Ishikawa (cell line): Measurements from ENCODE around the gene ITIH5.

Experiments
- CEBPB ChIP-seq: IDR thresholded peaks from 2 replicates; pipeline ENCODE4 v1.6.1; 2012
- CREB1 ChIP-seq: IDR thresholded peaks from 2 replicates; pipeline ENCODE4 v1.6.1; 2012; ENCODE audit warnings: low read depth
- EGR1 ChIP-seq: IDR thresholded peaks from 2 replicates; pipeline ENCODE4 v1.6.1; 2012
- EP300 ChIP-seq: IDR thresholded peaks from 2 replicates; pipeline ENCODE4 v1.6.1; 2012; ENCODE audit warnings: borderline replicate concordance
- FOXM1 ChIP-seq: IDR thresholded peaks from 2 replicates; pipeline ENCODE4 v1.6.1; 2012; ENCODE audit warnings: low read depth, borderline replicate concordance
- MAX ChIP-seq: IDR thresholded peaks from 2 replicates; pipeline ENCODE4 v1.6.1; 2012
- NFIC ChIP-seq: IDR thresholded peaks from 2 replicates; pipeline ENCODE4 v1.6.1; 2012
- RAD21 ChIP-seq: IDR thresholded peaks from 2 replicates; pipeline ENCODE4 v1.6.1; 2012; ENCODE audit warnings: low read depth
- REST ChIP-seq: IDR thresholded peaks from 2 replicates; pipeline ENCODE4 v1.6.1; 2012; ENCODE audit warnings: low read depth, mild to moderate bottlenecking
- TAF1 ChIP-seq: IDR thresholded peaks from 2 replicates; pipeline ENCODE4 v1.6.1; 2012; ENCODE audit warnings: low read depth, mild to moderate bottlenecking
- TCF12 ChIP-seq: IDR thresholded peaks from 2 replicates; pipeline ENCODE4 v1.6.1; 2012; ENCODE audit warnings: low read depth
- TEAD4 ChIP-seq: IDR thresholded peaks from 2 replicates; pipeline ENCODE4 v1.6.1; 2012
- USF1 ChIP-seq: IDR thresholded peaks from 2 replicates; pipeline ENCODE4 v1.6.1; 2012
- YY1 ChIP-seq: IDR thresholded peaks from 2 replicates; pipeline ENCODE4 v1.6.1; 2012; ENCODE audit warnings: low read depth
- ZBTB7A ChIP-seq: IDR thresholded peaks from 2 replicates; pipeline ENCODE4 v1.6.1; 2012; ENCODE audit warnings: low read depth

ITIH5 gene

GRCh38 chr10:7513936-7514335 is 152.8 kb downstream of the ITIH5 start:
- TF ChIP-seq TCF12: no peak

- TF ChIP-seq EP300: no peak
- TF ChIP-seq MAX: no peak
- no peak for TF ChIP-seq TAF1
- TF ChIP-seq TCF12: no peak
Observed at GRCh38 chr10:7513455-7513854, 153.3 kb downstream of the ITIH5 start.

- TF ChIP-seq TCF12 (no peak), ZBTB7A (no peak), REST (no peak), RAD21 (no peak), FOXM1 (no peak), EGR1 (no peak), CEBPB (no peak), MAX (no peak), TEAD4 (no peak), TAF1 (no peak), EP300 (no peak), NFIC (no peak), USF1 (no peak), CREB1 (no peak), YY1 (no peak)
Observed at GRCh38 chr10:7512487-7512886, 154.3 kb downstream of the ITIH5 start.

GRCh38 chr10:7511612-7512011 is 155.2 kb downstream of the ITIH5 start:
- TF ChIP-seq EGR1: no peak
